ENCODE measurements around the gene CAPN2. TPM values are rescaled to one million over a fixed set of nuclear protein-coding genes. Genes with fewer than 3 reads are reported as not detected.

CAPN2 gene
- total RNA-seq, 1 experiment from 2014 or later = 459 TPM

- no peak overlapping the region for H3K4me2 ChIP-seq
- intact Hi-C loops (cut with micrococcal nuclease; ENCODE audit: unreplicated experiment) = no loop called here
- no peaks in the 10 kb centered on the region for H3K9me3 ChIP-seq (ENCODE audit: insufficient read depth, low read depth)
- H3K4me3 ChIP-seq = no peak overlapping the region
- no peaks in the 10 kb centered on the region for H4K20me1 ChIP-seq (ENCODE audit: insufficient read depth)
- DNase-seq = no peak
- H2AFZ ChIP-seq = no peak overlapping the region
- no TSS peak for BruUV-seq (replicated peaks)
- ChIA-PET CTCF (no interaction called here), POLR2A (ENCODE audit: unreplicated experiment) (no interaction called here)
- H3K79me2 ChIP-seq (ENCODE audit: low read depth) = no peaks in the 10 kb centered on the region
- peaks cover 1% of the 10 kb centered on the region; the same call in 1 of the 2 replicates for H3K4me1 ChIP-seq (replicated peaks; ENCODE audit: insufficient read depth)
- TF ChIP-seq EZH2 (IDR thresholded peaks at IDR 0.05; ENCODE audit: low read depth) (no peak), CTCF (conservative IDR thresholded peaks at IDR 0.05) (no peak)
- no peaks in the 10 kb centered on the region for H3K9me2 ChIP-seq (ENCODE audit: insufficient read depth)
- no peak overlapping the region for H3K27ac ChIP-seq
- H3K36me3 ChIP-seq (ENCODE audit: low read depth) = peaks cover 55% of the 10 kb centered on the region
- H3K27me3 ChIP-seq (ENCODE audit: insufficient read depth, low read depth) = no peaks in the 10 kb centered on the region
- H3F3A ChIP-seq (ENCODE audit: insufficient read depth, low read depth) = peaks cover 63% of the 10 kb centered on the region
Measured at GRCh38 chr1:223763881-223764280, 51.5 kb downstream of the CAPN2 start.

GRCh38 chr1:223765036-223765718 is 52.8 kb downstream of the CAPN2 start:
- Histone ChIP-seq H3K4me1 (replicated peaks; ENCODE audit: insufficient read depth) (peaks cover 14% of the 10 kb centered on the region), H3K27ac (no peak overlapping the region), H3K27me3 (ENCODE audit: insufficient read depth, low read depth) (no peaks in the 10 kb centered on the region), H3K79me2 (ENCODE audit: low read depth) (no peaks in the 10 kb centered on the region), H3K4me2 (no peak overlapping the region), H3K9me2 (ENCODE audit: insufficient read depth) (no peaks in the 10 kb centered on the region), H3K36me3 (ENCODE audit: low read depth) (peaks cover 57% of the 10 kb centered on the region), H3F3A (ENCODE audit: insufficient read depth, low read depth) (peaks cover 65% of the 10 kb centered on the region), H3K4me3 (no peak overlapping the region), H4K20me1 (ENCODE audit: insufficient read depth) (no peaks in the 10 kb centered on the region), H2AFZ (no peak overlapping the region), H3K9me3 (ENCODE audit: insufficient read depth, low read depth) (no peaks in the 10 kb centered on the region)
- ChIA-PET POLR2A (ENCODE audit: unreplicated experiment) (interaction anchor here (0.6 kb wide), 1 partner anchor 15 kb away, joined by 3 read pairs; no protein-coding TSS in a partner anchor), CTCF (no interaction called here)
- intact Hi-C loops (cut with micrococcal nuclease; ENCODE audit: unreplicated experiment) = no loop called here
- no peak for TF ChIP-seq EZH2 (IDR thresholded peaks at IDR 0.05; ENCODE audit: low read depth)
- TF ChIP-seq CTCF (conservative IDR thresholded peaks at IDR 0.05) = no peak
- BruUV-seq (replicated peaks) = no TSS peak
- no peak for DNase-seq

GRCh38 chr1:223765719-223766340 is 53.5 kb downstream of the CAPN2 start:
- H3K4me3 ChIP-seq = no peak overlapping the region
- H3K27me3 ChIP-seq (ENCODE audit: insufficient read depth, low read depth) = no peaks in the 10 kb centered on the region
- no peaks in the 10 kb centered on the region for H3K9me2 ChIP-seq (ENCODE audit: insufficient read depth)
- no peaks in the 10 kb centered on the region for H3K79me2 ChIP-seq (ENCODE audit: low read depth)
- DNase-seq = no peak
- peaks cover 62% of the 10 kb centered on the region for H3K36me3 ChIP-seq (ENCODE audit: low read depth)
- ChIA-PET CTCF (no interaction called here), POLR2A (ENCODE audit: unreplicated experiment) (no interaction called here)
- TF ChIP-seq EZH2 (IDR thresholded peaks at IDR 0.05; ENCODE audit: low read depth) (no peak), CTCF (conservative IDR thresholded peaks at IDR 0.05) (no peak)
- no peak overlapping the region for H3K27ac ChIP-seq
- H3K4me2 ChIP-seq = no peak overlapping the region
- no TSS peak for BruUV-seq (replicated peaks)
- peaks cover 72% of the 10 kb centered on the region for H3F3A ChIP-seq (ENCODE audit: insufficient read depth, low read depth)
- no peaks in the 10 kb centered on the region for H4K20me1 ChIP-seq (ENCODE audit: insufficient read depth)
- intact Hi-C loops (cut with micrococcal nuclease; ENCODE audit: unreplicated experiment) = no loop called here
- peaks cover 21% of the 10 kb centered on the region for H3K4me1 ChIP-seq (replicated peaks; ENCODE audit: insufficient read depth)
- no peaks in the 10 kb centered on the region for H3K9me3 ChIP-seq (ENCODE audit: insufficient read depth, low read depth)
- H2AFZ ChIP-seq = no peak overlapping the region
